Stomach smooth muscle (tissue), 2 donors: ENCODE data around the gene MEGF6.

Source experiments
- H3K27ac ChIP-seq: one replicate; pipeline ENCODE4 v1.7.0; 2013; ENCODE audit warnings: mild to moderate bottlenecking, low read length, inconsistent platforms
- H3K27me3 ChIP-seq, 2 donors: one replicate each; pipeline ENCODE4 v1.7.0; 2013; ENCODE audit warnings: low read length in 2 of 2; ENCODE audit not compliant: insufficient read depth in 2 of 2, control insufficient read depth in 1 of 2
- H3K36me3 ChIP-seq, 2 donors: one replicate each; pipeline ENCODE4 v1.7.0; 2013; ENCODE audit warnings: low read length in 2 of 2; ENCODE audit not compliant: control insufficient read depth in 2 of 2, insufficient read depth in 2 of 2
- H3K4me1 ChIP-seq: one replicate; pipeline ENCODE4 v1.7.0; 2013; ENCODE audit warnings: low read length; ENCODE audit not compliant: control insufficient read depth, insufficient read depth
- H3K4me3 ChIP-seq, 2 donors: one replicate each; pipeline ENCODE4 v1.7.0; 2013; ENCODE audit warnings: low read length in 2 of 2
- H3K9ac ChIP-seq, 2 donors: one replicate each; pipeline ENCODE4 v1.7.0; 2013; ENCODE audit warnings: low read length in 2 of 2, mild to moderate bottlenecking in 1 of 2
- H3K9me3 ChIP-seq, 2 donors: one replicate each; pipeline ENCODE4 v1.7.0; 2013; ENCODE audit warnings: low read length in 2 of 2; ENCODE audit not compliant: control insufficient read depth in 2 of 2
- donor health status: healthy.
- donor health status: Pancreatic carcinoma.

MEGF6 gene

GRCh38 chr1:3550511-3551289 lies 60.6 kb downstream of the MEGF6 start:
- H3K9me3 ChIP-seq = no peaks in the 10 kb centered on the region
- H3K36me3 ChIP-seq = no peaks in the 10 kb centered on the region
- no peak overlapping the region for H3K27ac ChIP-seq
- H3K27me3 ChIP-seq = no peaks in the 10 kb centered on the region
- H3K9ac ChIP-seq = no peak overlapping the region
- no peak overlapping the region for H3K4me3 ChIP-seq
- H3K4me1 ChIP-seq = peaks cover 12% of the 10 kb centered on the region

GRCh38 chr1:3548895-3549294 lies 62.4 kb downstream of the MEGF6 start:
- H3K27me3 ChIP-seq = no peaks in the 10 kb centered on the region
- peaks cover 13% of the 10 kb centered on the region for H3K4me1 ChIP-seq

DNA sequence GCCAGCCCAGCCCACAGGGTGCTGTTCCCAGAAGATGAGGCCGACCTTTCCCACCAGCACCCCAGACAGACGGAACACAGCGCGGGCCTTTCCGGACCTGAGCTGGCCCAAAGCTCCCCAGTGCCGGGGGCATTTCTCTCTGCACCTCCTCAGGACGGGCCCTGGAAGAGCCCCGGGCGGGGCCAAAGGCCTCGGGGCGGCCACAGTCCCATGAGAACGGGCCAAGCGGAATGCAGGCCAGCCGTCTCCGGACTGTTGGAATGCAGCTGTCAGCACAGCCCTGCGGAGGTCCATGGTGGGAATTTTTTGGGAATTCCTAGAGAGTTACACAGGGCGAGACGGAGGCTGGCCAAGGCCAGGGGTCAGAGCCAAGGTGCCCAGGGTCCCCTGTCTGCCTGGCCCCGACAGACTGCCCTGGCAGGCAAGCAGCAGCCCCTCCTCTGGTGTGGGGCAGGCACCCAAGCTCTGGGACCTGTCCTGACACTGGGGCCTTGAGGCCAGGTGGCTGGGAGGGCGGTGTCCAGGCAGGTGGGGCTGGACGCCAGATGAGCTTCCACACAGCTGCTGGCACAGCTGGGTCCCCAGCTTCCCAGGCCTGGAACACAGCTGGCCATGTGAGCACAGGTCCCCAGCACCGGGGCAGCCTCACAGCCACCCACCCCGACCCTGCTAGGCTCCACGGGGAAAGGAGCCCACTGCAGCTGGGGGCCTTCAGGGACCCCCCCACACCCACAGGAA lies 63.0 kb downstream of the MEGF6 start:
- Histone ChIP-seq H3K4me1 (peaks cover 15% of the 10 kb centered on the region), H3K9me3 (no peaks in the 10 kb centered on the region), H3K4me3 (peak overlapping the region in 1 of 2 donors; percentile 22), H3K27me3 (no peaks in the 10 kb centered on the region), H3K9ac (no peak overlapping the region), H3K36me3 (no peaks in the 10 kb centered on the region), H3K27ac (no peak overlapping the region)

More at GRCh38 chr1:3548895-3549294, 62.4 kb downstream of the MEGF6 start:
- H3K9me3 ChIP-seq = no peaks in the 10 kb centered on the region
- no peak overlapping the region for H3K27ac ChIP-seq
- H3K9ac ChIP-seq = no peak overlapping the region
- no peaks in the 10 kb centered on the region for H3K36me3 ChIP-seq
- H3K4me3 ChIP-seq = no peak overlapping the region

GRCh38 chr1:3547055-3548005 lies 64.0 kb downstream of the MEGF6 start:
- Histone ChIP-seq H3K4me3 (no peak overlapping the region), H3K27me3 (no peaks in the 10 kb centered on the region), H3K4me1 (peaks cover 22% of the 10 kb centered on the region), H3K9ac (no peak overlapping the region), H3K27ac (no peak overlapping the region), H3K9me3 (no peaks in the 10 kb centered on the region), H3K36me3 (no peaks in the 10 kb centered on the region)

GRCh38 chr1:3546048-3546384 lies 65.3 kb downstream of the MEGF6 start:
- H3K9ac ChIP-seq = no peak overlapping the region
- no peaks in the 10 kb centered on the region for H3K36me3 ChIP-seq
- H3K4me1 ChIP-seq = peaks cover 25% of the 10 kb centered on the region
- H3K9me3 ChIP-seq = no peaks in the 10 kb centered on the region
- no peaks in the 10 kb centered on the region for H3K27me3 ChIP-seq
- H3K4me3 ChIP-seq = no peak overlapping the region
- no peak overlapping the region for H3K27ac ChIP-seq

DNA sequence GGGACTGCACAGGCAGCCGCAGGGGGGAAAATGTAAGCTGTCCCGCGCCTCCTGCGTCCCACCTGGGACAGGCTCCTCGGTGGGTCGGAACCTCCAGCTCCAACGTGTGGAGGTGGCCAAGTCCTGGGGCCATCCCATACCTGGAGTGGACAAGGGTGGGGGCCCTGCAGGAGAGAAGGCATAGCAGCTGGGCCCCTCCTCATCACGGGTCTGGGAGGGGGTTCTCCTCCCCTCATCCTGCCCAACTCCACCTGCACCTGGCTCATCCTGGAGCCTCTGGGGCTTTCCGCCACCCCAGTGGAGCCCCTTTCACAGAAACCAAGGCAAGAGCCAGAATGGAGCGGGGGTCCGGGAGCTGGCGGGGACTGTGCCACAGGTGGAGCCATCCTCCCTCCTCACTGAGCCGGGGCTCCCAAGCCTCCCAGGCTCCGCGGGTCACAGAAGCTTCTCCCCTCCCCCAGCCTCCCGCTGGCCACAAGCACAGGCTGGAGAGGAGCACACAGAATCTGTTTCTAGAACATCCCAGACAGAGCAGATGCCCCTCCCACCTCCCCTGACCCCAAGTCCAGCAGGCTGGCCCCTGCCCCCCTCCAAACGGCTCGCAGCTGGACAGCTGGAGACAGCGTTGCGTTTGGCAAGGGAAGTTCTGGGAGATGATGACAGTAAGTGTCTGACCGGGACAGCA lies 65.8 kb downstream of the MEGF6 start:
- H3K4me1 ChIP-seq = peaks cover 25% of the 10 kb centered on the region
- H3K27ac ChIP-seq = no peak overlapping the region
- no peaks in the 10 kb centered on the region for H3K27me3 ChIP-seq
- H3K9ac ChIP-seq = no peak overlapping the region
- H3K4me3 ChIP-seq = no peak overlapping the region
- no peaks in the 10 kb centered on the region for H3K36me3 ChIP-seq
- H3K9me3 ChIP-seq = no peaks in the 10 kb centered on the region

- H3K27ac ChIP-seq = no peak overlapping the region
- no peak overlapping the region for H3K4me3 ChIP-seq
- H3K9ac ChIP-seq = no peak overlapping the region
- H3K4me1 ChIP-seq = peaks cover 35% of the 10 kb centered on the region
- H3K36me3 ChIP-seq = no peaks in the 10 kb centered on the region
- H3K9me3 ChIP-seq = no peaks in the 10 kb centered on the region
- no peaks in the 10 kb centered on the region for H3K27me3 ChIP-seq
These were observed 67.0 kb downstream of the MEGF6 start for GRCh38 chr1:3544040-3544977.

- Histone ChIP-seq H3K4me3 (no peak overlapping the region), H3K36me3 (no peaks in the 10 kb centered on the region), H3K4me1 (peaks cover 35% of the 10 kb centered on the region), H3K9ac (no peak overlapping the region), H3K27me3 (no peaks in the 10 kb centered on the region), H3K27ac (no peak overlapping the region), H3K9me3 (no peaks in the 10 kb centered on the region)
These were observed 68.0 kb downstream of the MEGF6 start for GRCh38 chr1:3543076-3544039.

DNA sequence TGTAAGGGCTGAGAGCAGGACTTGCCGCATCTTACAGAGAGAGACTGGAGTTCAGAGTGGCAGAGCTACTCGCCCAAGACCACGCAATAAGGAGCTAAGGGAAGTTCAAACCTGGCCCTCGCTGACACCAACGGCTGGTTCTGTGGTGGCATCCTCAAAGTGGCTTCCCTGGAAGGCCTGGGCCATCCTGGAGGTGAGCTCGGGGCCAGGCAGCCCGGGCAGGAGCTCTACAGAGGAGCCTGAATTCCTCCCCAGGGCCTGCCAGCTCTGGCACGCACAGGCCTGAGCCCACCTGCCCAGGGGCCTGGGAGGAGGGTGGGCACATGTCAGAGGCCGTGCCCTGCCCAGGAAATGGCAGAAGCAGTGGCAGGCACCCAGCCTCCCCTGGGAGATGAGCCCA lies 68.6 kb downstream of the MEGF6 start:
- no peak overlapping the region for H3K27ac ChIP-seq
- no peaks in the 10 kb centered on the region for H3K36me3 ChIP-seq
- H3K4me3 ChIP-seq = no peak overlapping the region
- H3K9me3 ChIP-seq = no peaks in the 10 kb centered on the region
- H3K9ac ChIP-seq = no peak overlapping the region
- peaks cover 30% of the 10 kb centered on the region for H3K4me1 ChIP-seq
- H3K27me3 ChIP-seq = no peaks in the 10 kb centered on the region
